ENCODE measurements around the gene RBMY1B.
"Not testable (repeated sequence)": the region's sequence is repeated elsewhere in the genome, so short reads cannot be mapped to it uniquely, and the experiment has no call there.

RBMY1B gene

DNA sequence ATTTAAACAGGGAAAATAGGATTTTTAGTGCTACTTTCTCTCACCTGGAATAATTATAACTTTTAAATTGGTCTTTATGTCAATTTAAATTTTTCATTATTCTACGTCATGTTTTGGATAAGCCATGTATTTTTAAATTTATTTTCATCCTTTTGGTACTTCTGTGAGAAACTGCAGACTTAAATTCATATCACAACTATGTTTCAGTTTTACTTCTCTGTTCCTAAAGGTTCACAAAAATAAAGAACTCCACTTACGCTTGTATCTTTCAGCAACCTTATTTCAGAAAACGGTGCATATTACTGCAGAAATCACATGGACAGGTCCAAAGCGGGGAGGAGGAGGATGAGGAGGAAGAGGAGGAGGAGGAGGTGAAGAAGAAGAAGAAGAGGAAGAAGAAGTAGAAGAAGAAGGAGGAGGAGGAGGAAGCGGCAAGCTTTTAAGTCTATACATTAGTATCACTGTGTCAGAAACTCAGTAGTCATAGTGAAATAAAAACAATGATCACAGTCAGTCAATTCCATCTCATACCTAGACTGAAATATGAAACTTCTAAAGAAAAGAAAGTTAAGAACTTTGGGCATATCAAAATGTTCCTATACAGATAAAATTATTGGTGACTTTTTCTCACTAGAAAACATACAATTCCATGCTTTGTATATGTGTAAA, 48.3 kb downstream of the RBMY1B start:
- not testable (repeated sequence) for H3K4ac ChIP-seq (ENCODE audit: low read depth in 1 of 2, low read length in 2 of 2); H2AK5ac ChIP-seq (ENCODE audit: low read length, severe bottlenecking); H3K4me3 ChIP-seq (ENCODE audit: insufficient read depth in 1 of 2, low read depth in 1 of 2, low read length in 2 of 2); H3K4me1 ChIP-seq (ENCODE audit: control insufficient read depth, insufficient read depth, low read depth, low read length); H3K36me3 ChIP-seq (ENCODE audit: control insufficient read depth in 1 of 2, insufficient read depth in 2 of 2, low read depth in 1 of 2, low read length in 2 of 2); H2AFZ ChIP-seq (ENCODE audit: low read depth, low read length); H3K27ac ChIP-seq (ENCODE audit: low read length, poor library complexity, severe bottlenecking); H2BK12ac ChIP-seq (ENCODE audit: low read length in 2 of 2); H2BK120ac ChIP-seq (ENCODE audit: low read depth, low read length); H3K27me3 ChIP-seq (ENCODE audit: control insufficient read depth in 1 of 2, insufficient read depth in 1 of 2, low read length in 2 of 2); H3K79me1 ChIP-seq (replicated peaks; ENCODE audit: low read length, poor library complexity, severe bottlenecking); H3K4me2 ChIP-seq (ENCODE audit: low read length, poor library complexity, severe bottlenecking); H4K91ac ChIP-seq (ENCODE audit: low read length); DNase-seq; H2BK5ac ChIP-seq (ENCODE audit: low read depth, low read length, poor library complexity, severe bottlenecking); H3K9ac ChIP-seq (ENCODE audit: low read length); H2BK15ac ChIP-seq (ENCODE audit: low read depth, poor library complexity, severe bottlenecking); H3K18ac ChIP-seq (ENCODE audit: low read depth in 1 of 2, low read length in 2 of 2); H4K8ac ChIP-seq (ENCODE audit: low read length); H3K14ac ChIP-seq (ENCODE audit: low read length in 2 of 2); H3K23ac ChIP-seq (ENCODE audit: low read length in 2 of 2); H3K9me3 ChIP-seq (ENCODE audit: control insufficient read depth, low read length)
- no CpG with 5 or more reads among the region's 5 CpGs for WGBS

All from mesenchymal stem cell (in vitro differentiated cells and primary cell).